GM04503 (cell line): ENCODE measurements around the gene WEE1.
A peak's percentile ranks its signal among the peaks of the same experiment; 100 is the strongest.
"Not testable (repeated sequence)": the region's sequence is repeated elsewhere in the genome, so short reads cannot be mapped to it uniquely, and the experiment has no call there.

Experiments used
- DNase-seq: peaks from one replicate; pipeline ENCODE4 v3.0.0-alpha.2; 2012; ENCODE audit warnings: low read depth

WEE1 gene

DNA sequence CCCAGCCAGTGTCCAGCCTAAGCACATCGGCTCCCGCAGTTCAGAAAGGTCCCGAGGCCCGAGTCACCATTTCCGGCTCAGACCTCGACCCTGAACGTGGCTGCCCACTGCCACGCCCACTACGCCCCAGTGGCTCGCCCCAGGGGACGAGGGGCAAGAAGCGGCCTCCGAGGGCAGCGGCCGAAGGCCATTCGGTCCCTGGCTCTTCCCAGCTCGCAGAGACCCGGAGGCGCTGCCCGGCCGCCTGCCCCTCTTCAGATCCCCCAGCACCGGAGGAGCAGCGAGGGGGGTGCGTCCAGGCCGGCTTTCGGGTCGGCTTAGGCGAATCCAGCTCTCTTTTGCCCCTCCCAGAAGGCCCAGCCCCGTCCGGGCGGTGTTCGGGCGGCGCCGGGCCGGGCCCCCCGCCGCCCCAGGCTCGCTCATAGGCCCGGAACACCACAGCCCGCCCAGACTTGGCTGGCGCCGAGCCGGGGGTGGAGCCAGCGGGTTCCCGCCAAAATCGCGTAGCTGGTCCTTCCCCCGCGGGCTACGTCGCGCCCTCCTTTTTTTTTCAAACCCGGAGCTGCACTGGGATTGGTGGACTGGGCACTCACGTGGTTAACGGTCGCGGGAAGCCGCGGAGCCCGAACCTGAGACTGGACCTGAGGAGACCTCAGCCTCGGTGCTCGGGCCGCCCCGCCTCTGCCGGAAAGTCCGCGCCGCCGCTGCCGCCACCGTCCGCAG lies at the start of gene WEE1:
Gene WEE1 (plus strand): TSS at position 619 of the 723 bp plus-strand sequence. CDS start 264 bp downstream, outside the sequence.
- DNase-seq: peak; percentile 87

DNA sequence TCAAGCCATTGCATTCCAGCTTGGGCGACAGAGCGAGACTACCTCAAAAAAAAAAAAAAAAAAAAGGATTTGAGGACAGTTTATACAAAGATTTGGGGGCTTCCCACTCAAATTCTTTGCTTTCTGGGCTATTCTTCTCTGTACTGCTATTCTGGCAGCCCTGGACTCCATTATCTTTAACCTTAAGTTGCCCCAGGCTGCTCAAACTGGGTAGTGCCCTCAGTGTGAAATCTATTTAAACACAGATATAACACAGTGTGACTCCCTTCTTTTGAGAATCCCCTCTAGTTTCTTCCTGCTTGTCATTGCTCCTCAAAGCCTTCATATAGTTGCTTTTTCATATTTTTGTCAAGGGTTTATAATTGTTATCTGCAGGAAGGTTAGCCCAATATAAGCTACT lies 49.5 kb upstream of the WEE1 start:
- no peak for DNase-seq

DNA sequence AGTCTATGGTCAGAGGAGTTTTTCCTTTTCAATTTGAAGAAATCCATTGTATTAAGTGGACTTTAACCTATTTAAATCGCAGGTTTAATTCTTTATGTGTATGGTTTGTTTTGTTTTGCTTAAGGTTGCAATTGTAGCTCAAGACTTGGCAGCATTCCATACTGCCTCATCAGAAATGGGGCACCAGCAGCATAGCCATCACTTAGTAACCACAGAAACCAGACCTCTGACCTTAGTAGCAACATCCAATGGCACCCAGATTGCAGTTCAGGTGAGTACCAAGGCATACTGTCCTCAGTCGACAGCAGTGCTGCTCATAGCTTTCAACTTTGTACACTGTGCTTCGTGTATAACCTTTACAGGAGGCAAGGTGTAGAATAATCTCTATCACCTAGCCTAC lies 48.4 kb upstream of the WEE1 start:
- DNase-seq: no peak

DNA sequence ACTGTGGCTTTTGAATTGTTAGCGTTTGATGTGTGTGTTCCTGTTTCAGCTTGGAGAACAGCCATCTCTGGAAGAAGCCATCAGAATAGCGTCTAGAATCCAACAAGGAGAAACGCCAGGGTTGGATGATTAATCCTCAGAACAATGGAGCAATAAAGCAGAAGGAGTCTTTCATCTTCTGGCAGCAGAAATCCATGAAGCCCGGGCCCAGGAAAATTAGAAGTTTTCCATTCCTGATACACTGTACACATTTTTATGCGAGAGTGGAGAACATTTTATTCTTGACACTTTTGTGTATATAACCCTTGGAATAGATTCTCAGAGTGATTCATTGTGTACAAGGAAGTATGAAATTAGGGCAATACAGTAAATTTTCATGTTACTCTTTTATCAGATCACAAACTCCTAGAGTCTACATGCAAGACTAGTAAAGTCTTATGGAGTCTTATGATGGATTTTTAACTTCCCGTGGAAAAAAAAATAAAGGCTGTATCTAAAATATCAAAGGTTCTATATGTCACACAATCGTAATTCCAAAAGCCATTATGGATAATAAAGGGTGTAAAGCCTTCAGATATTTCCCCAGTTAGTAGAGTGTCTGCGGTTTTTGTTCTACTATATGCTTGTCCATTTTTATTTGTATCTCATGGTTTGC lies 45.9 kb upstream of the WEE1 start:
- DNase-seq: peak; percentile 85

DNA sequence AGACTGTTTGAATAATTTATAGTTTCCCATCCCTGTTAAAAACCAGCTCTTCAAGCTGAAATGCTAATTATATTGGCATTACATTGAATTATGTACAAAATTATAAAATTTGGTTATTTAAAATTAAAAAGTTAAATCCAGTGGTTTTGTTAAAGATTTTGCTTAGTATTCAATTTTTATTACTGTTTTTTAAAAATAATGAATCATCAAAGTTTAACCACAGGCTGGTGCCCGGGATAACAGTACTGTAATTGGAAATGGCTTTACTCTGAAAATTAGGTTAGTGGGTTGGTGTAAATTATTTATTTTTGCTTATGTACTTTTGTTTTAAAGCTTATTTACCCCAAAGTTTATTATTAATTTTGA lies 45.4 kb upstream of the WEE1 start:
- DNase-seq: no peak

DNA sequence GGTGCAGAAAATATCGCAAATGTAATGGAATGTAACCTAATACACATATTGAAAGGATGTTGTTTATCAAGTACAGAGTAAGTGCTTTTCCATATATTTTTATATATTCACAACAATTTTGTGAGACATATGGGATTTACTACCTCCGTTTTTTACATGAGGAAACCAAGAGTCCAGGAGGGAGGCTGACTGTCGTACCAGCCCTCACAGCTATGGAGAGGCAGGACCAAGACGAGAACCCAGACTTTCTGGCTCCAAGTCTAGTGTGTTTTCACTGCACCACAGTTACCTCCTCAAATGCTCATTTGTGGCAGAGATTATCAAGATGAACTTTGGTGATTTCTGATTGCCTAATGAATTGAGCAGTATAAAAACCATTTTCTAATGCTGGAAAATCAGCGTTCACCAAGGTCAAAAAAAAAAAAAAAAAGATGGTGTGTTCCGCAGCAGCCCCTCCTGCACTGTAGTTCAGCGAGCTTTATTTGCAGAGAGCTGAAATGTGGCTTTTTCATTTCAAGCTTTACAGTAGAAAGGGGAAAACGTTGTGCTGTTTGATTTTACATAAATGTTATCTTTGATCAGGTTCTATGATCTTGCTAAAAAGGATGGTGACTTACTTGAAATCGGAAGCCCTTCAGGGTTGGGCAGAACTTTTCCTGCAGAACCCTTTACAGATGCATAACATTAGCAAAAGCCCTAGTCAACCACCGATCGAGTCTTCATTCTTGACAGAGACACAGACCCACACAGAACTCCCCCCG lies 44.7 kb upstream of the WEE1 start:
- no peak for DNase-seq

DNA sequence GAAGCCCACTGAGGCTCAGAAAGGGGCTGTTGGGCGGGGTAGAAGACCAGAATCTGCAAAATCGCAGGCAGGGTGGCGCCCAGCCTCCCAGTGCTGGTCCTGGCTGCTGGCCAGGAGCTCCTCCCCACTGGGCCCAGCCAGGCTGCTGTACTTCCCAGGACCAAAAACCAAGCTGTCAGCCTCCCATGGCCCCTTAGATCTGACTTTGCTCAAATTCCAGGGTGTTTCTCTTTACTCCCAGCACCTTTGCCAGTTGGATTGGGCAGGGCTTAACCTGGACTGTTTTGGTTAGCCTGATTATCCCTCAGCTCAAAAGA lies 44.2 kb upstream of the WEE1 start:
- DNase-seq: no peak

DNA sequence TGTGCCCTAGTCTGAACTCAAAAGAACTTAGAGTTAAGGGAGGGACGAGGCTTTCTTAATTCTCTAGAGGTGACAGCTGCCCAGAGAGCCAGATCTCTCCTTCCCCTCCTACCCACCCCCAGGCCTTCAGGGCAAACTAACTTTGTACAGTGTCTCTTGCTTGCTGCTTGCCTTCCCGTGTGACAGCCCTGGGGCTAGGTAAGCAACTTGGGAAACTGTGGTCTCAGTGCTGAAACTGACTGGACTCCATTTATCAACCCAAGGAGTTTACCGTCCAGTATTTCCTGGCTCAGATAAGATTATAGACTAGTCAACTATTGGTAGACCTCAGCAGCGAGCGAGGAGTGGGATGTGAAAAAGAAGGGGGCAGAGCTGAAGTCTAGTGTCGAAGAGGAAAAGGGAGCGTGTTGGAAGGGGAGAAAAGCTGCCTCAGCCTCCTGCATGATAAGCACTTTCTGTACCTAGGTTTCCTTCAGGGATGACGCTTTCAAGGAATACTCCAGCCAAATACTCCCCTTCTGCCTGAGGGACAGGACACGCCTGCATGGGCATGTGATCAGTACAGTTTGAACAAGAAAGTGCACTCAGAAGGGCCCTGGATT lies 43.3 kb upstream of the WEE1 start:
- DNase-seq: no peak

DNA sequence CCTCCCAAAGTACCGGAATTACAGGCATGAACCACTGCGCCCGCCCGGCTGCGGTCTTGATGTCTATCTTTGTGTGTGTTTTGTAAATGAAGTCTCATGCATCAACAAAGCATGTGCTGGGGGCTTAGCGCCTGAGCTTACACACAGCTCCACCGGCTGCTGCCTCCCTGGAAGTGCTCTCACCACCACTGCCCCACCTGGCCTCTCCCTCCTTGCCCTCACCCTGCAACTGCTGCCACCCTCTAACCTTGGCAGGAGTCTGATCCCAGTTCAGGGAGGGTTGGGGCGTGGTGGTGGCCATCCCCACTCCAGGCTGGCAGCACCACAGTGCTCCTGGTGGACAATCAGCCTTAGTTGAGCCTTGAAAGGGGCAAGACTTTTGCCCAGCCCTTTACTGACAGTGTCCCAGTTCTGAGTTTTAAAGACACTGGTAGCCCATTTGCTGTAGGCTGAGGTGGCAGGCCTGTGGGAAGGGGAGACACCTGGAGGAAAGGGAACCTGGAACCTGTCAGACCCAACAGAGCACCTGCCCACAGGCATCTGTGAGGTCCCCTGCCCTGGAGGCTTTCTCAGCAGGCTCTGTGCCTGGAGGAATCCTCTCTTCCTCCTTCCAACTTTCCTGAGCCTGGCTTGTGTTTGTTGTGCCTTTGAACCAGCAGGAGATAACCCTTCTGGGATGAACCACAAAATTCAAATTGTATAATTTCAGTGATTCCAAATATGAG lies 42.4 kb upstream of the WEE1 start:
- no peak for DNase-seq

DNA sequence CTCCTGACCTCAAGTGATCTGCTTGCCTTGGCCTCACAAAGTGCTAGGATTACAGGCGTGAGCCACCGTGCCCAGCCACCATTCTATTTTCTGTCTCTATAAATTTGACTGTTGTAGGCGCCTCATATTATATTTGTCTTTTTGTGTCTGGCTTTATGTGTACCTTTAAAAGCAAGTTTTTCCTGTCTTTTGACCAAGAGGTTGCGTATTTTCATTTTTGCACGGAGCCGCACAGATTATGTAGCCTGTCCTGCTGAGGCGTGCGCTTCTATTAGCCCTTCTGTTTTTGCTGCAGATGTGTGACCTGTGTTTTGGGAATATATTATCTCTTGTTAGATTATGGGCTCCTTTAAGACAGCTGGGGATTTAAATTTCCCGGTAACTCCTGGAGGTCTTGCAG lies 40.4 kb upstream of the WEE1 start:
- no peak for DNase-seq

DNA sequence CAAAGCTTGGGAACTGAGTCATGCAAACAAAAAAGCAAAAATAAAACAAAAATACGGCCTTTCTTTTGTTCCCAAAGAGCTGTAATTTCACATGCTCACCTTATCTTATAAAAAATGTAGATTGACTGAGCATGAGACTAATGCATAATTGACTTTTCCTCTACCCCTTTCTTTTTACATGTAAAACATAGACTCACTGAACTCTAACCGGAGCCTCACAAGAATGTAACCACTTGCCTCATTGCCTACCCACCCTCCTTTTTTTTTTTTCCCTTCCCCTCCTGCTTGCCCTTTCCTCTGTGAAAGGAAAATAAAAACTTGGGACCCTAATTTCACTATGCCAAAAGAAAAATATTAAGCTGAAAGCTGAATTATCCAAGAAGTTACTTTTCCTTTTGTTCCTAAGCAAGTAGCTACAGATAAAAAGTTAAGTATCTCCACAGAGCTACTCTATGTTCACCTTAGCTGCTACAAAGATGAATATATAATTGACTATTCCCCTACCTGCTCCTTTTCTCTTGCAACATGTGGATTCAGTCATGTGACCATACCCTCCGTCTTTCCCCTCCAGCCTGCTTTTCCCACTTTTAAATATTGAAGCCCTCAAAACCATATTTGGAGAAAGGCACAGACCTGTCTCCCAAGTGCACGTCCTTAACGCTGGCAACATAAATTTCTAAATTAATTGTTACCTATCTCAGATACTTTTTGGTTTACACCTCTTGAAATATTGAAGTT lies 39.6 kb upstream of the WEE1 start:
- no peak for DNase-seq

DNA sequence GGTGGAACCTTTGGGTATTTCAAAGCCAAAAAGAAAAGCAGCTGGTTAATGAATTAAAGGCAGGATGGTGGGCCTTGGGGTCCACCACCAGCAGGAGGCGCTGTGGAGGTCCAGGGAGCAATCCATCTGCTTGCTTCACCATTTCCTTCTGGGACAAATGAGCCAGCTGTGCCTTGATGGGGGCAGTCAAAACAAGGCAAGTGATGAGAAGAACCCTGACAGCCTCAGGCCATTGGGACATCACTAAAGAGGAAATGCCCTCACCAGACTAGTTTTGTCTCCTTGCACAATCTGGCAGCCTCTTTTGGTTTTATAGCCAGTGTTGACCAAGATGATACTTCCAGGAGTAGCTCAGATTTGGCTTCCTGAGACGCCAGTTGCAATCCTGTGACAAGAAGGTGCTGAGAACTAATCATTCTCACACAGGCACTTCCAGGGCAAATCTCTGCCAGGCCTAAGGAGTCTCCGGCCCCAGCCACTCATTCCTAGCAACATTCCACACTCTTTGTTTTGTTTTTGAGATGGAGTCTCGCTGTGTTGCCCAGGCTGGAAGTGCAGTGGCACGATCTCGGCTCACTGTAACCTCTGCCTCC lies 38.2 kb upstream of the WEE1 start:
- peak; percentile 88 for DNase-seq

DNA sequence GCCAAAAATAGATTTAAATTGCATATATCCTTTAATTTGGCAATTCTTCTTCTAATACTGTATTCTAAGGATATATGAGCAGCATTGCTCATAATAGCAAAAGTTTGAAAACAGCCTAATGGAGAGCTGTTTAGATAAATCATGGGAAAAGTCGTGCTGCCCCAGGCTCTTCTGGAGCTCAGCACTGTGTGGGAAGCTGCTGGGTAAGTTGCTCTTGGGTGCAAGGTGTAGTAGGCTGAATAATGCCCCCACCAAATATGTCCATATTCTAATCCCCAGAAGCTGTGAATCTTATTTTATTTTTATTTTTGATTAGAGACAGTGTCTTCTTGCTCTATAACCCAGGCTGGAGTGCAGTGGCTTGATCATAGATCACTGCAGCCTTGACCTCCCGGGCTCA lies 34.9 kb upstream of the WEE1 start:
- DNase-seq: no peak

DNA sequence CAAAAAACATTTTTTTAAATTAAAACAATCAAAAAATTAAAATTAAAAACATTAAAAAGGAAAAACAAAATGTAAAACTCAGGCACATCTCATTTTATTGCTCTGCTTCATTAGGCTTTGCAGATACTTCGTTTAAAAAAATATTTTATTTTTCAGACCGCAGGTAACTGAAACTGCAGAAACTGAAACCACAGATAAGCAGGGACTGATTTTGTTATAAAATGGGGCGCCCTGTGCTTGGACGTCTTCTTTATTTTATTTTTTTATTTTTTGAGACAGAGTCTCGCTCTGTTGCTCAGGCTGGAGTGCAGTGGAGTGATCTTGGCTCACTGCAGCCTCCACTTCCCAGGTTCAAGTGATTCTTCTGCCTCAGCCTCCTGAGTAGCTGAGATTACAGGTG lies 24.3 kb upstream of the WEE1 start:
- DNase-seq: not testable (repeated sequence)

DNA sequence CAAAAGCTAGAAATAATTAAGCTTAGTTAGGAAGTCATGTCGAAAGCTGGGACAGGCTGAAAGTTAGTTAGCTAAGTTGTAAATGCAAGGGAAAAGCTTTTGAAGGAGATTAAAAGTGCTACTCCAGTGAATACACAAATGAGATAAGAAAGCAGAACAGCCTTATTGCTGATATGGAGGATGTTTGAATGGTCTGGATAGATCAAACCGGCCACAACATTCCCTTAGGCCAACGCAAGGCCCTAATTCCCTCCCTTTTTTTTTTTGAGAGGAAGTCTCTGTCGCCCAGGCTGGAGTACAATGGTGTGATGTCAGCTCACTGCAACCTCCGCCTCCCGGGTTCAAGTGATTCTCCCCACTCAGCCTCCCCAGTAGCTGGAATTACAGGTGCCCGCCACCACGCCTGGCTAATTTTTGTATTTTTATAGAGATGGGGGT lies 23.3 kb upstream of the WEE1 start:
- no peak for DNase-seq

DNA sequence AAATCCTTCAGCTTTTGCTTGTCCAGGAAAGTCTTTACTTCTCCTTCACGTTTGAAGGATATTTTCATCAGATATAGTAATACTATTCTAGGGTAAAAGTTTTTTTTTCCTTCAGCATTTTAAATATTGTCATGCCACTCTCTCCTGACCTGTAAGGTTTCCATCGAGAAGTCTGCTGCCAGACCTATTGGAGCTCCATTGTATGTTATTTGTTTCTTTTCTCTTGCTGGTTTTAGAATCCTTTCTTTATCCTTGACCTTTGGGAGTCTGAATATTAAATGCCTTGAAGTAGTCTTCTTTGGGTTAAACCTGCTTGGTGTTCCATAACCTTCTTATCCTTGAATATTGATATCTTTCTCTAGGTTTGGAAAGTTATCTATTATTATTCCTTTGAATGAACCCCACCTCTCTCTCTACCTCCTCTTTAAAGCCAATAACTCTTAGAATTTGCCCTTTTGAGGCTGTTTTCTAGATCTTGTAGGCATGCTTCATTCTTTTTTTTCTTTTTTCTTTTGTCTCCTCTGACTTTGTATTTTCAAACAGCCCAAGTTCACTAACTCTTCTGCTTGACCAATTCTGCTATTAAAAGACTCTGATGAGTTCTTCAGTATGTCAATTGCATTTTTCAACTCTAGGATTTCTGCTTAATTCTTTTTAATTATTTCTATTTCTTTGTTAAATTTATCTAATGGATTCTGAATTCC lies 12.0 kb upstream of the WEE1 start:
- DNase-seq: no peak

DNA sequence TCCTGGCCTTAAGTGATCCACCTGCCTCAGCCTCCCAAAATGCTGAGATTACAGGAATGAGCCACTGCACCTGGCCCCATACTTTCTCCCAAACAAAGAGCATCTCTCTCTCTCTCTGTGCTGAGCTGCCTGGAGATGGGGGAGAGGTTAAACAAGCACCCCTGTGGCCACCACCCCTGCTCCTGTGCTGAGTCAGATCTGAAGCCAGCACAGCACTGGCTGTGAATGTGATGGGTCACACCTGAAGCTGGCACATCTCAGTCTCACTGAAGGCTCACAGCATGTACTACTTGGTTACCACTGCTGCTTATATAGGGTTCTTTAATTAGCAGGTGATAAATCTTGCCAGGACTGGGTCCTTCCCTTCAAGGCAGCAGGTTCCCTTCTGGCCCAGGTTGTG lies 10.8 kb upstream of the WEE1 start:
- DNase-seq: no peak

DNA sequence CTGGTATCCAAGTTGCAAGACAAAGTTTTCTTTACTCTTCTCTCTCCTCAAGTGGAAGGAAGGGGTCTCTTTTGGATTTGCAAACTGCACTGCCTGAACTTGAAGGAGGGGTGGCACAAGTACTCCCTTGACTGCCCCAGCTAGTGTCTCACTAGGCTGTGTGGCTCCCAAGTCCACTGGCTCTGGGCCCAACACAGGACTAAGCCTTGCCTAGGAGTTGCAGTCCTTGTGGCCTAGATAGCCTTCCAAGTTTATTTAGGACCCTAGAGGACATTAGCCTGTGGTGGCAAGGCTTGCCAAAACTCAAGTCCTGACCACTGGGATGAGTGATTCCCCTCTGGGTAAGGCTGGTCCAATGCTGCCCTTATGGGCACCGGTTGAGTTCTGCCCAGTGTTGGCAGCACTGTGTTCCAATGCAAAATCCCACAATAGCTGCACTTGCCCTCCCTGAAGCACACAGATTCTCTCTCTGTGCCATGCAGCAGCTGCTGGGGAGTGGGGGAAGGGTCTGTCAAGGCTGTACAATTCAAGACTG lies 10.2 kb upstream of the WEE1 start:
- no peak for DNase-seq

DNA sequence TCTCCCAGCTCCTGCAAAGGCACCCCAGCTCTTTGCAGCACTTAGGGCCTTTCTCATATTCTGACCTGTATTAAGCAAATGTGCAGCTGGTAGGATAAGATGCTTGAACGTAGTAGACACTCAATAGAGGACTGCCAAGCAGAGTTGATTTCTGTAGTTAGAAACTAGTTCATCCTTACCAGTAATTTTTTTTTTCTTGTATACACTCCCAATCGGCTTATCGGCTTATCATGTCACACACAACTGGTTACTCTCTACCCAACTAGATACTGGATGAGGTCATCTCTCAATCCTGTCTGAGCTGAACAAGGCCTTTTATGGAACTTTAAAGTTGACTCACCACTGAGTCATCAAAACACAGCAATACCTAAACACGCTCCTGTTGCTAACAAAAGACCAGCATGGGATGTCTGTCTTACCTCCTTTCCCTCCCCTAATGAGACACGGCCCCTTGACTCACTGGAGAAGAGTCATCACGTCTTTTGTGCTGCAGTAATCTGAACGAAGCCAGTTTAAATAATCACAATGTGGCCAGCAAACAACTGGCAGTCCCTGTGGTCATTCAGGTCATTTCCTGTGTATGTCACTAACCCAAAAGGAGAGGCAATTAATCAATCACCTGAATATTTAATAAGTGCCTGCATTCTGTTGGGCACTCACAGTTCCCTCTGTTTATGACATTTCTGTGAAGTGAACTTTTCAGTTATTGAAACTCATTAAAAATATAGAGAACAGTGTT lies 7.5 kb upstream of the WEE1 start:
- DNase-seq: peak; percentile 100
